ENCODE measurements around the gene SPTBN4.

Gene SPTBN4

DNA sequence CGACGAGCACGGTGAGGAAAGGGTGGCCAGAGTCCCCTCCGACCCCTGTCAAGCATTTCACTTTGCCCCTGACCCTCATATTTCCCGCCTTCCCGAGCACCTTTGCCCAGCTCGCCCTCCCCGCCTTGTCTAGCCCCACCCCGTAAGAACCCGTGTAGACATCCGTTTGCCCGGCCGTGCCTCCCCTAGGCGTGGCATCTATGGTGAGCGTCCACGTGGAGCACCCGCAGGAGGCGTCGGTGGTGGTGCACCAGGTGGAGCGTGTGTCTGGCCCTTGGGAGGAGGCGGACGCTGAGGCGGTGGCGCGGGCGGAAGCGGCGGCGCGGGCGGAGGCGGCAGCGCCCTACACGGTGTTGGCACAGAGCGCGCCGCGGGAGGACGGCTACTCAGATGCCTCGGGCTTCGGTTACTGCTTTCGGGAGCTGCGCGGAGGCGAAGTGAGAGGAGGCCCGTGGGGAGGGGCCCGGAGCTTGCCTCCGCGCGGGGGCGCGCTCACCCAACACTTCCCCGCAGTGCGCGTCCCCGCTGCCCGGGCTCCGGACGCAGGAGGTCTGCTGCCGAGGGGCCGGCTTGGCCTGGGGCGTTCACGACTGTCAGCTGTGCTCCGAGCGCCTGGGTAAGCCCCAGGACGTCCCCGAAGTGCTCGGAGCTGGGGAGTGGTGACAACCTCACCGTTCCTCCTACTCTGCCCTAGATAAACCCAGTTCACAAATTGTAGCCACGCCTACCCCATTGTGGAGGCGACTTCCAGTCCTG is 138.6 kb downstream of the SPTBN4 start:
- peaks cover 9% of the 10 kb centered on the region for H3K27me3 ChIP-seq (ENCODE audit: control insufficient read depth, insufficient read depth, low read length)
- H3K4me1 ChIP-seq (ENCODE audit: control insufficient read depth, insufficient read depth, low read length) = peaks cover 20% of the 10 kb centered on the region
- peak overlapping the region; percentile 45 for H3K27ac ChIP-seq (ENCODE audit: low read depth, low read length)
- no peaks in the 10 kb centered on the region for H3K36me3 ChIP-seq (ENCODE audit: control insufficient read depth, insufficient read depth, low read length)
- H3K9ac ChIP-seq (ENCODE audit: low read length) = no peak overlapping the region
- H3K4me3 ChIP-seq (ENCODE audit: low read length) = peak overlapping the region; percentile 56

DNA sequence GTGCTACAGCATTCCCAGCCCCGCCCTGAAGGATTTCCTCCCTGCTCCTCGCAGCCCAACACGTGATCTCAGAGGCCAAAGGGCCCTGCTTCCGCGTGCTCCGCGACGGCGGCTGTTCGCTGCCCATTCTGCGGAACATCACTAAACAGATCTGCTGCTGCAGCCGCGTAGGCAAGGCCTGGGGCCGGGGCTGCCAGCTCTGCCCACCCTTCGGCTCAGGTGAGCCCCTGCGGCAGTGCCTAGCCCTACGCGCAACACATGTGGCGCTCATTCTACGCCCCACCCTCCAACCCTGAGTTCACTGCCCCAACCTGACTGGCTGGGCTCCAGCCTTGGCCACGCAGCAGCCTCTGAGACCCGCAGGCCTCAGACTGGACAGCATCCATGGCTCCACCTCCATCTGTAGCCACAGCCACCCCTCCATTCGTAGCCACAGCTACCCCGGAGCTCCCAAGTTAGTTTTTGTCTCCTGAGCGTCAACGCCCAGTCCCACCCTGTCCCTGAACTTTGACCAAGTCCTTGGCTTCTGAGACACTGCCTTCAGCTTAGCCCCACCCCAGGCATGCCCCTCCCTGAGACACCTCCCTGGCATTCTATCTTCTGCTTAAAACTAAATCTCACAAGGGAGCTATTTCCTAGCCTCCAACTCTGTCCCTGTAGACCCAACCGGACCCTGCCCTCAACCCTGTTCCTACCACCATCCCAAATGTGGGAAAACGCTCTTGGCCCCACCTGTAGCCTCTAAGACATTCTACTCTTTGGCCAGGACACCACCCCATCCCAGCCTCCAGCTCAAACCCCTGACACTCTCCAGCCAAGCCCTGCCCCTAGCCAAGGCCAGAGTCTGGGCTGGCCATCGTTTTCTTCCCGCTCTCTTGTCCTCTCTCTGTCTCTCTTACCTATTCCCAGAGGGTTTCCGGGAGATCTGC is 140.8 kb downstream of the SPTBN4 start:
- Histone ChIP-seq H3K4me3 (ENCODE audit: low read length) (peak overlapping the region; percentile 24), H3K4me1 (ENCODE audit: control insufficient read depth, insufficient read depth, low read length) (peaks cover 16% of the 10 kb centered on the region)

DNA sequence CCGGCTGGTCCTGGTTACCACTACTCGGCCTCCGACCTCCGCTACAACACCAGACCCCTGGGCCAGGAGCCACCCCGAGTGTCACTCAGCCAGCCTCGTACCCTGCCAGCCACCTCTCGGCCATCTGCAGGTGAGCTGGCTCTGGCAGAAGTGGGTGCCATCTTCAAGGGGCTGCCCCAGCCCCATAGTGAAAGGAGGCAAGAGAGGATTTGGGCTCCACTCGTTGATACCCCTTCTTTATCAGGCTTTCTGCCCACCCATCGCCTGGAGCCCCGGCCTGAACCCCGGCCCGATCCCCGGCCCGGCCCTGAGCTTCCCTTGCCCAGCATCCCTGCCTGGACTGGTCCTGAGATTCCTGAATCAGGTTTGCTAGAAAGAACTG is 141.4 kb downstream of the SPTBN4 start:
- Histone ChIP-seq H3K27me3 (ENCODE audit: control insufficient read depth, insufficient read depth, low read length) (peaks cover 5% of the 10 kb centered on the region), H3K4me1 (ENCODE audit: control insufficient read depth, insufficient read depth, low read length) (peaks cover 10% of the 10 kb centered on the region), H3K4me3 (ENCODE audit: low read length) (no peak overlapping the region), H3K27ac (ENCODE audit: low read depth, low read length) (no peak overlapping the region), H3K9ac (ENCODE audit: low read length) (no peak overlapping the region), H3K36me3 (ENCODE audit: control insufficient read depth, insufficient read depth, low read length) (no peaks in the 10 kb centered on the region)

More for the DNA sequence above, 140.8 kb downstream of the SPTBN4 start:
- H3K27ac ChIP-seq (ENCODE audit: low read depth, low read length) = no peak overlapping the region
- H3K27me3 ChIP-seq (ENCODE audit: control insufficient read depth, insufficient read depth, low read length) = peaks cover 2% of the 10 kb centered on the region
- no peak overlapping the region for H3K9ac ChIP-seq (ENCODE audit: low read length)
- H3K36me3 ChIP-seq (ENCODE audit: control insufficient read depth, insufficient read depth, low read length) = no peaks in the 10 kb centered on the region

DNA sequence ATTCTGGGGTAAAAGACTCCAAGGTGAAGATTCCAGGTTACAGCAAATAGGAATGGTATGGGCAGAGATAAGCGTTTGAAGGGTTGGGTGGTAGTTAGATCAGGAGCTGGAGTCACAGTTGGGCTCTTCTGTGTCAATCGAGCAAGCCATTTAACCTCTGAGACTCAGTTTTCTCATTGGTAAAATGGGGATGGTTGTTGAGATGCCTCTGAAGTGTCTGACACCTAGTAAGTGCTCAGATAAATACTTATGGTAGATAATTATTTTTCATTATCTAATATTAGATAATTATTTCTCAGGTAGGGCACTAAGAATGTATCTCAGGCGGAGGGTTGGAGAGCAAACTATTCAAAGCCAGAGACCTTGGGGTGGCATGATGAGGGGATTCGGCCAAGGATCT is 142.2 kb downstream of the SPTBN4 start:
- no peak overlapping the region for H3K27ac ChIP-seq (ENCODE audit: low read depth, low read length)
- no peaks in the 10 kb centered on the region for H3K36me3 ChIP-seq (ENCODE audit: control insufficient read depth, insufficient read depth, low read length)
- H3K9ac ChIP-seq (ENCODE audit: low read length) = no peak overlapping the region
- peaks cover 7% of the 10 kb centered on the region for H3K4me1 ChIP-seq (ENCODE audit: control insufficient read depth, insufficient read depth, low read length)
- H3K27me3 ChIP-seq (ENCODE audit: control insufficient read depth, insufficient read depth, low read length) = peaks cover 7% of the 10 kb centered on the region
- peak overlapping the region; percentile 50 for H3K4me3 ChIP-seq (ENCODE audit: low read length)

DNA sequence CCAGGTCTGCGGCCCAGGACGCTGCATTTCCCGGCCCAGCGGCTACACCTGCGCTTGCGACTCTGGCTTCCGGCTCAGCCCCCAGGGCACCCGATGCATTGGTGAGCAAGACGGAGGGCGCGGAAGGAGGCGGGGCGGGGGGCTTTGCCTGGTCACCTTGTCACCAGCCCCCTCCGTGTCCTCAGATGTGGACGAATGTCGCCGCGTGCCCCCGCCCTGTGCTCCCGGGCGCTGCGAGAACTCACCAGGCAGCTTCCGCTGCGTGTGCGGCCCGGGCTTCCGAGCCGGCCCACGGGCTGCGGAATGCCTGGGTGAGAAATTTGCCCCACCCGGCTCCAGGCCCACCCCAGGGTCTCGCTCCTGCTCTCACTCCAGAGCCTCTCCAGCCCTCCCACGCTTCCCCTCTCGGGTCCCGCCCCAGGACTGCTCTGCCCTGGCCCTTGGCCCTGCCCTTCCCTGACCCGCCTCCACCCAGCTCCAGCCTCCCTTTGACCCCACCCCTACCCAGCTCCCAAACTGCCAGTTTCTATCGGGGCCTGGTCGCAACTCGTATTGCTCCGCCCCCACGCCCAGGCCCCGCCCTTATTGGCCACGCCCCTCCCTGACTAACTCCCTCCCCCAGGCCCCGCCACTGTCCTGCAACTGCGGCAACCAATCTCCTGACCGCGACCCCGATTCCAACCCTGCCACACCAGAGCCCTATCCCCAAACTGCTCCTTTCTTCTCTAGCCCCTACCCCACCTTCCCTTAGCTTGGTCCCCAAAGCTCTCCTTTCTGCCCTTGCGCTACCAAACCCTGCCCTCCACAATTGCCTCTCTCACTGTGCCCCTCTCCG is 143.0 kb downstream of the SPTBN4 start:
- Histone ChIP-seq H3K9ac (ENCODE audit: low read length) (peak overlapping the region; percentile 55), H3K27me3 (ENCODE audit: control insufficient read depth, insufficient read depth, low read length) (peaks cover 10% of the 10 kb centered on the region), H3K36me3 (ENCODE audit: control insufficient read depth, insufficient read depth, low read length) (no peaks in the 10 kb centered on the region), H3K27ac (ENCODE audit: low read depth, low read length) (peak overlapping the region; percentile 24), H3K4me1 (ENCODE audit: control insufficient read depth, insufficient read depth, low read length) (peaks cover 5% of the 10 kb centered on the region), H3K4me3 (ENCODE audit: low read length) (peak overlapping the region; percentile 50)

DNA sequence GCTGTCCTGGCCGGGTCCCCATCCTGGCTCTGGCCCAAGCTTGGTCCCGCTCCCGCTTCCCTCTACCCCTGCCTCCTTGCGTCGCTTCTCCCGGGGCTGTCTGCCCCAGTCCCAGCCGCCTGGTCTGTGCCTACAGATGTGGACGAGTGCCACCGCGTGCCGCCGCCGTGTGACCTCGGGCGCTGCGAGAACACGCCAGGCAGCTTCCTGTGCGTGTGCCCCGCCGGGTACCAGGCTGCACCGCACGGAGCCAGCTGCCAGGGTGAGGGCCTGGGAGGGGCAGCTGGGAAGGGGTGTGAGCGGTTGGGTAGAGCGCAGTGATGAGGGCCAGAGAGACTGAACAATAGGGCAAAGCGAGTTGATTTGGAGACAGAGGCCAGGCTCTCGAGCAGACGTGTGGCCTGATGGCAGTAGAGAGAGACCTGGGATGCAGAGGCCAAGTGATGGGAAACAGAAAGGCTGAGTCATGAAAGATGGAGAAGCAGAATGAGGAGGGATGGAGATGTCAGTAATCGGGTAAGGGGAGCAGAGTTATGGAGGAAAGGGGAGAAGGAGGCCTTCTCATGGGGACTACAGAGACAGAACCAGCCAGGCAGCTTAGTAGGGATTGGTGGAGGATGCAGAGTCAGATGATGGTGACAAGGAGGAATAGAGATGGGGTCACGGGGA is 143.7 kb downstream of the SPTBN4 start:
- Histone ChIP-seq H3K4me3 (ENCODE audit: low read length) (peak overlapping the region; percentile 14), H3K4me1 (ENCODE audit: control insufficient read depth, insufficient read depth, low read length) (no peaks in the 10 kb centered on the region), H3K36me3 (ENCODE audit: control insufficient read depth, insufficient read depth, low read length) (no peaks in the 10 kb centered on the region), H3K9ac (ENCODE audit: low read length) (no peak overlapping the region), H3K27me3 (ENCODE audit: control insufficient read depth, insufficient read depth, low read length) (peaks cover 10% of the 10 kb centered on the region), H3K27ac (ENCODE audit: low read depth, low read length) (no peak overlapping the region)

DNA sequence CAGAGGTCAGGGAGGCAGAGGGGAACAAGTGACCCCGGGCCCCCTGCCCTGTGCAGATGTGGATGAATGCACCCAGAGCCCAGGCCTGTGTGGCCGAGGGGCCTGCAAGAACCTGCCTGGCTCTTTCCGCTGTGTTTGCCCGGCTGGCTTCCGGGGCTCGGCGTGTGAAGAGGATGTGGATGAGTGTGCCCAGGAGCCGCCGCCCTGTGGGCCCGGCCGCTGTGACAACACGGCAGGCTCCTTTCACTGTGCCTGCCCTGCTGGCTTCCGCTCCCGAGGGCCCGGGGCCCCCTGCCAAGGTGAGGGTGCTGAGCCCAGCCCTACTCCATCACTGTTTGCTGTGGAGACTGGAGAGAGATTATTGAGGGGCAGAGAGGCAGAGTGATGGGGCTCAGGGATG is 144.3 kb downstream of the SPTBN4 start:
- Histone ChIP-seq H3K27me3 (ENCODE audit: control insufficient read depth, insufficient read depth, low read length) (peaks cover 8% of the 10 kb centered on the region), H3K9ac (ENCODE audit: low read length) (no peak overlapping the region), H3K4me3 (ENCODE audit: low read length) (no peak overlapping the region), H3K4me1 (ENCODE audit: control insufficient read depth, insufficient read depth, low read length) (no peaks in the 10 kb centered on the region), H3K36me3 (ENCODE audit: control insufficient read depth, insufficient read depth, low read length) (no peaks in the 10 kb centered on the region), H3K27ac (ENCODE audit: low read depth, low read length) (no peak overlapping the region)

DNA sequence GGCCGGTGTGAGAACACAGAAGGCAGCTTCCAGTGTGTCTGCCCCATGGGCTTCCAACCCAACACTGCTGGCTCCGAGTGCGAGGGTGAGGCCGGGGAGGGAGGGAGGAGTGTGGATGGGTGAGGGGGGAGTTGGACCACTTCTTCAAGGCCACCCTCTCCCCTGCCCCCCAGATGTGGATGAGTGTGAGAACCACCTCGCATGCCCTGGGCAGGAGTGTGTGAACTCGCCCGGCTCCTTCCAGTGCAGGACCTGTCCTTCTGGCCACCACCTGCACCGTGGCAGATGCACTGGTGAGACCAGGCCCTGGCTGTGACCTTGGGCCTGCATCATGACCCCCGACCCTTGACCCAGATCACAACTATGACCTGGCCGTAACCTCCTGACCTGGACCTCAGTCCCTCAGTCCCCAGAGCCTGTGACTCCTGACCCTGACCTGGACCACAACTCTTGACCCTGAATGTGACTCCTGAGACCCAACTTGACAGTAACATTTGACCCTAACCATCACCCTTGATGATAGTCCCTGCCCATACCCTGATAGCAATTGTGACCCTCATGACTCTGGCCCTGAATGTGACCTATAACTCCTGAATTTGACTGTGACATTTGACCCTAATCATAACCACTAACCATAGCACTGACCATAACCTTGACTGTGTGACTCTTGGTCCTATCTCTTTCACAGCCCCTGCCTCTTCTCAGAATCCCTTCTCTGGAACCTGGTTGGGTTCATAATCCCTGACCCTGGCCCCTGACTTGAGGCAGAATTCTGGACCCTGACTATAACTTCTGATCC is 145.3 kb downstream of the SPTBN4 start:
- peaks cover 3% of the 10 kb centered on the region for H3K36me3 ChIP-seq (ENCODE audit: control insufficient read depth, insufficient read depth, low read length)
- H3K4me3 ChIP-seq (ENCODE audit: low read length) = no peak overlapping the region
- H3K9ac ChIP-seq (ENCODE audit: low read length) = no peak overlapping the region
- no peaks in the 10 kb centered on the region for H3K4me1 ChIP-seq (ENCODE audit: control insufficient read depth, insufficient read depth, low read length)
- no peak overlapping the region for H3K27ac ChIP-seq (ENCODE audit: low read depth, low read length)
- peaks cover 8% of the 10 kb centered on the region for H3K27me3 ChIP-seq (ENCODE audit: control insufficient read depth, insufficient read depth, low read length)

DNA sequence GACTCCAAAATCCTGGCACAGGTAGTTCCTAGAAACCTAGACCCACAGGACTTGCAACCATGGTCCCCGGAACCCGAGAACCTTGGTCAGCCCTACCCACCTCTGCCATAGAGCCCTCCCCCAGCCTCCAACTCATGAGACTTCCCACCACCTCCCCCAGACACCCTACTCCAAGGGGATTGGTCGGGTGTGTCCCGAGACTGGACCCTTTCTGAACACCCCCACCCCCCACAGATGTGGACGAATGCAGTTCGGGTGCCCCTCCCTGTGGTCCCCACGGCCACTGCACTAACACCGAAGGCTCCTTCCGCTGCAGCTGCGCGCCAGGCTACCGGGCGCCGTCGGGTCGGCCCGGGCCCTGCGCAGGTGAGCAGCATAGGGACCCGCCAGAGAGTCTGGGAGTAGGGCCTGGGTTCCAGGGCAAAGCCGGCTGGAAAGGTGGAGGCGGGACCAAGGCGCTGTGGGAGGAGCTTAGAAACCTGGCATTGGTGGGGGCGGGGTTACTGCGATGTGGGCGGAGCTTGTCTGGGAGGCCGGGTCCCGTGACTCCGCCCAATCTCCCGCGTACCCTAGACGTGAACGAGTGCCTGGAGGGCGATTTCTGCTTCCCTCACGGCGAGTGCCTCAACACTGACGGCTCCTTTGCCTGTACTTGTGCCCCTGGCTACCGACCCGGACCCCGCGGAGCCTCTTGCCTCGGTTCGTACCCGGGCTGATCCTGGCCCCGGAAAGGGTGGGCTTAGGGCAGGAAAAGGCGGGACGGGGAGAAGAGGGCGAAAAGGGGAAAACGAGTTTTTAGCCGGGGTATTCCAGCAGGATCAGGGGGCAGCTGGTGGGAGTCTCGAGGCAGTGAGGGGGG is 146.3 kb downstream of the SPTBN4 start:
- no peak overlapping the region for H3K9ac ChIP-seq (ENCODE audit: low read length)
- H3K27ac ChIP-seq (ENCODE audit: low read depth, low read length) = peak overlapping the region; percentile 61
- H3K27me3 ChIP-seq (ENCODE audit: control insufficient read depth, insufficient read depth, low read length) = peaks cover 8% of the 10 kb centered on the region
- peak overlapping the region; percentile 89 for H3K4me3 ChIP-seq (ENCODE audit: low read length)
- no peaks in the 10 kb centered on the region for H3K4me1 ChIP-seq (ENCODE audit: control insufficient read depth, insufficient read depth, low read length)
- H3K36me3 ChIP-seq (ENCODE audit: control insufficient read depth, insufficient read depth, low read length) = peaks cover 3% of the 10 kb centered on the region

DNA sequence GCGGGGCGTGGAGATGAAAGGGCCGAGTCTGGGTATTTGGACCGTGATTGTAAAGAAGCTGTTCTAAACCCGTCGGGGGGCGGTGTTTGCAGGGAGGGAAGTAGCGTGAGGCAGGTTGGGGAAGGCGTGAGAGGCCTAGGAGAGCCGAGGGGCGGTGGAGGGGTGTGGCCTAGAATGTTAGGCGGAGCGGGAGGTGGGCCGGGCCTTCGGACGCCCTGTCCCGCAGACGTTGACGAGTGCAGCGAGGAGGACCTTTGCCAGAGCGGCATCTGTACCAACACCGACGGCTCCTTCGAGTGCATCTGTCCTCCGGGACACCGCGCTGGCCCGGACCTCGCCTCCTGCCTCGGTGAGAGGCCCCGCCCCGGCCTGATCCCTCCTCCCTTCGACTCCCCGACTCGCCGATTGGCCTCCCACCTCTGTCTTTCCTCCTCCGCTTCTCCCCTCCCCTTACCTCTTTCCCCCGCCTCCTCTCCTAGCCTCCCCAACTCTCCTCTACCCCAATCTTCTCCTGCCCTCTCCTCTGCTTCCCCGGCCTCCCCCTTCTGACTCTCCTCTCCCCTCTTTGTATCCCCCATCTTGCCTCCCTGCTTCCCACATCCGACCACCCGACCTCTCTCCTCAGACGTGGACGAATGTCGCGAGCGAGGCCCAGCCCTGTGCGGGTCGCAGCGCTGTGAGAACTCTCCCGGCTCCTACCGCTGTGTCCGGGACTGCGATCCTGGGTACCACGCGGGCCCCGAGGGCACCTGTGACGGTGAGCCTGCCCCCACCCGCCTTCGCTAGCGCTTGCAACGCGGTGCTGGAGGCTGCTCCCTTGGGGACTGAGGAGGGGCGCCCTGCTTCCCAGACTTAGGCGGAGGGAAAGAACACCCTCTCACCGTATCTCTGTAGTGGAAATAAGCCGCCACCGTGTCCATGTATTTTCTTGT is 147.2 kb downstream of the SPTBN4 start:
- peak overlapping the region; percentile 63 for H3K9ac ChIP-seq (ENCODE audit: low read length)

More for the DNA sequence above, 147.2 kb downstream of the SPTBN4 start:
- Histone ChIP-seq H3K36me3 (ENCODE audit: control insufficient read depth, insufficient read depth, low read length) (peaks cover 3% of the 10 kb centered on the region), H3K4me3 (ENCODE audit: low read length) (peak overlapping the region; percentile 89), H3K27me3 (ENCODE audit: control insufficient read depth, insufficient read depth, low read length) (peaks cover 8% of the 10 kb centered on the region), H3K27ac (ENCODE audit: low read depth, low read length) (peak overlapping the region; percentile 60), H3K4me1 (ENCODE audit: control insufficient read depth, insufficient read depth, low read length) (no peaks in the 10 kb centered on the region)
